ENCODE measurements around the gene RAX.

The RAX gene

DNA sequence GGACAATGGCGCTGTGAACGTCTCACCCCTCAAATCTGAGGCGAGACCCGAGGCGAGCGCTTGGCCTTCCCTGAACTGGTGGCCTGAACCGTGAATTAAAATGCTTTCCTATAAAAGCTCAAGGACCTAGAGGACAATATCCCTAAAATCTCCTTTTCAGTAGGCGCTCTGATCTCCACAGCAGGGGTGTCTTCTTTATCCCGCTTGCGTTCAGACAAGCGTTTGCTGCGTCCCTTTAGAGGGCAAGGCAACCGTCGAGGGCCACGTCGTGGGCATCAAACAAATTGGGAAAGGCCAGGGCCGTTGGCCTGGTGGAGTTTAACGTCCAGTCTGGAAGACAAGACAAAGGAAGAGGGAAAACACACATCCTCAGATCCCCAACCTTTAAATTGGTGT lies 1.3 kb upstream of the RAX start:
- TF ChIP-seq, protein P1, sequence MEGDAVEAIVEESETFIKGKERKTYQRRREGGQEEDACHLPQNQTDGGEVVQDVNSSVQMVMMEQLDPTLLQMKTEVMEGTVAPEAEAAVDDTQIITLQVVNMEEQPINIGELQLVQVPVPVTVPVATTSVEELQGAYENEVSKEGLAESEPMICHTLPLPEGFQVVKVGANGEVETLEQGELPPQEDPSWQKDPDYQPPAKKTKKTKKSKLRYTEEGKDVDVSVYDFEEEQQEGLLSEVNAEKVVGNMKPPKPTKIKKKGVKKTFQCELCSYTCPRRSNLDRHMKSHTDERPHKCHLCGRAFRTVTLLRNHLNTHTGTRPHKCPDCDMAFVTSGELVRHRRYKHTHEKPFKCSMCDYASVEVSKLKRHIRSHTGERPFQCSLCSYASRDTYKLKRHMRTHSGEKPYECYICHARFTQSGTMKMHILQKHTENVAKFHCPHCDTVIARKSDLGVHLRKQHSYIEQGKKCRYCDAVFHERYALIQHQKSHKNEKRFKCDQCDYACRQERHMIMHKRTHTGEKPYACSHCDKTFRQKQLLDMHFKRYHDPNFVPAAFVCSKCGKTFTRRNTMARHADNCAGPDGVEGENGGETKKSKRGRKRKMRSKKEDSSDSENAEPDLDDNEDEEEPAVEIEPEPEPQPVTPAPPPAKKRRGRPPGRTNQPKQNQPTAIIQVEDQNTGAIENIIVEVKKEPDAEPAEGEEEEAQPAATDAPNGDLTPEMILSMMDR (IDR thresholded peaks at IDR 0.05; ENCODE audit: low read depth, low read length): no peak
- H3K4me3 ChIP-seq (ENCODE audit: low read depth, low read length): no peak overlapping the region

DNA sequence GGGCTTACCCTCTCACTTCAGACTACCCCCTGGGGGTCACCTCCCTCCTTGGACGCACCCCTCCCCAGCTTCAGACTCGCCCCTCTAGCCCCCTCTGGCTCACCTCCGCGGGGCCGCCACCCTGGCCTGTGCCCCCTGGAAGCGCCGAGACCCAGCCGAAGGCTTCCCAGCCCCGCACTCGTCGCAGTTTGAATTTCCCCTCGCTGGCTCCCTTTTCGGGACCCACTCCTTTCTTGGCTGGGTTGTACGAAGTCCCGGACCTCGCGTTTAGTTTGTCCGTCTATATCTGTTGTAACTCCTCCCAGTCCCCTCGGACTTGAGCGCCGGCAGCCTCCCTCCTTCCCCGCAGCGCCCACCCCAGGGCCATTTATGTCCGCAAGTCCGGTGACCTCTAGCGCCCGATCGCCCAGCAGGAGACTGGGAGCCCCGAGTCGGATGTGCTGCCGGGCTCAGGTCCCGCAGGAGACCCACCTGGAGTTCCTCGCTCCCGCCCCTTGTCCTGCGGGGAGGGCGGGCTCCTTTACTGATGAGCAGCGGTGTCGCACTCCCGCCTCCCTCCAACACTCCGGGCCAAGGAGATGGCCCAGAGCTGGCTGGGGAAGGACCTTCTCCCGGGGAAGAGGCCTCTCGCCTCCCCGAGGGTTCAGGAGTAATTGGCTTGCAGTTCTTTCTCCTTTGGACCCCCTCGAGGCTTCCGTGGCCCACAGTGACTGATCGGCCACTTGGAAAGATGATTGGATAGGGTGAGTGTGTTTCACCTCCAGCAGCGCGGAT lies 692 bp upstream of the RAX start:
- H3K4me3 ChIP-seq (ENCODE audit: low read depth, low read length): no peak overlapping the region
- TF ChIP-seq, protein P1 (IDR thresholded peaks at IDR 0.05; ENCODE audit: low read depth, low read length): no peak

DNA sequence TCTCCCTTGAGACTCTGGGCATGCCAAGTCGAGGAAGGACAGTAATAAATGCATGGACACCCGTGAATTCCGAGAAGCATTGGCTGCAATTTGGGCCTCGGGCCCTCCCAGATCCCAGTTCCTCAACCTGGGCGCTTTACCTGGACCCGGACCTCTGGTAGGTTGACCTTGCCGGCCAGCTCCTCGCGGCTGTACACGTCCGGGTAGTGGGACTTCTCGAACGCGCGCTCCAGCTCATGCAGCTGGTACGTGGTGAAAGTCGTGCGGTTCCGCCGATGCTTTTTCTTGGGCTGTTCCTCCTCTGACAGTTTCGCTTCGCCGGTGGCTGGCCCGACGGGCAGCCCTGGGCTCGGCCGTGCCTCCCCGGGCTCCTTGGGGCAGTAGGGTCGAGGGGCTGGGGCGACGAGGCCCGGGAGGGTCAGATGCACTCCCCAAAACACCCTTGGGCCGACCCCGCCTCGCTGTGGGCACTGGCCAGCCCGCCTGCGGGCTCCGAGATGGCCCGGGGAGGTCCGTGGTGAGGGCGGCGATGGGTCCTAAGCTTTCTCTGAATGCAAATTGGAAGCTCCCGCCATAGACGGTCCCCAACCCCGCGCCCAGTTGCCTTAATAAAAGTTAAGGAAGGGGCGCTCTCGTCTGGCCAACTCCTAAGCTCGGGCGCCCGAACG lies 899 bp downstream of the RAX start:
- H3K4me3 ChIP-seq (ENCODE audit: low read depth, low read length): peak overlapping the region; percentile 29; the same call in 1 of the 2 replicates
- TF ChIP-seq, protein P1 (IDR thresholded peaks at IDR 0.05; ENCODE audit: low read depth, low read length): no peak

DNA sequence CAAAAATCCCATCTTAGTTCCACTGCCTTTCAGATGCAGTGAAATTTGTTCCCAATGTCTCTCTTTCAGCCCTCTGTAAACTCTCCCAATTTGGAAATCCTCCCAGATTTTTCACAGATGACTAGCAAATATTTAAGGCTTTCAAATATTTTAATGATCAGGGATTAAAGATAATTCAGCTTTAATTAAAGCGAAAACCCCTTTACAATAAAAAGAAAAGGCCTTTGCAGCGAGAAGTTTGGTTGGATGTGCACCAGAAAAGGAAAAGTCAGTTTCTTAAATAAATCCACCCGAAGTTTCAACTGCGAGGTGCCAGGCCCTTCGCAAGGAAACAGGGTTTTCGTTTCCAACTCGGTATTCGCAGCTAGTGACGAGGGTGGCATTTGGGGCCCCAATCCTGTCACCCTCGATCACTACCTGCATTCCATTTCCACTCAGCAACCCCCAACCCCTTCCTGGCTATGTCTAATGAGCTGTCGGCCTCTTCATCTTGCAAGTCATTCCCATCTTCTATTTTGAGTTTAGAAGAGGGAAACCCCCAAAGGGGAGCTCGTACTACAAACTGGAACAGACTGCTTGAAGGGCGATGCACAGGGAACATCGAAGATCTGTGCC lies 1.5 kb downstream of the RAX start:
- TF ChIP-seq, protein P1 (IDR thresholded peaks at IDR 0.05; ENCODE audit: low read depth, low read length): no peak
- no peak overlapping the region for H3K4me3 ChIP-seq (ENCODE audit: low read depth, low read length)

DNA sequence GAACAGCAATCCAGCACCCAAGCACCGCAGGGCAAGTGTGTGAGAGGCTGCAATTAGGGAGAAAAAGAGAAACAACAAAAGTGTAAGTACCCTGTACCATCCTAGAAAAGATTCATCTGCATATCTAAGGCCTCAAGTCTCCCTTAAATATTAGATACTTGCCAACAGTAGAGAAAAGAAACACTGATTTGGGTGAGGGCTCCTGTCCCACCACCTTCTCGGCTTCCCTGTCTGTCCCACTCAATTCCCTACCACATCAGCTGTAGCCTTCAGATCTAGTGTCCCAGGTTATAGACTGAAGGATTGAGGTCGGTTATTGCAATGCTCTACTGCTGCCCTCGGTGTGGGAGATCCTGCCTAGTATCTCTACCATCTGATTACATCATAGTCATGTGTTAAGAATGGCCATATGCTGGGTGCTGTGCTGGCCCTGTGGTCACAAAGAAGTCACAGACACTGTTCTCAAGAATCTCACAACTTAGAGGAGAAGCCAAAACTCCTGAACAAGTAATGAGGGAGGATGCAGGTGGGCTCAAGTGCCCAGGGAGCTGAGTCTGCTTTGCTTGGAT lies 2.5 kb downstream of the RAX start:
- no peak overlapping the region for H3K4me3 ChIP-seq (ENCODE audit: low read depth, low read length)
- TF ChIP-seq, protein P1 (IDR thresholded peaks at IDR 0.05; ENCODE audit: low read depth, low read length): no peak

DNA sequence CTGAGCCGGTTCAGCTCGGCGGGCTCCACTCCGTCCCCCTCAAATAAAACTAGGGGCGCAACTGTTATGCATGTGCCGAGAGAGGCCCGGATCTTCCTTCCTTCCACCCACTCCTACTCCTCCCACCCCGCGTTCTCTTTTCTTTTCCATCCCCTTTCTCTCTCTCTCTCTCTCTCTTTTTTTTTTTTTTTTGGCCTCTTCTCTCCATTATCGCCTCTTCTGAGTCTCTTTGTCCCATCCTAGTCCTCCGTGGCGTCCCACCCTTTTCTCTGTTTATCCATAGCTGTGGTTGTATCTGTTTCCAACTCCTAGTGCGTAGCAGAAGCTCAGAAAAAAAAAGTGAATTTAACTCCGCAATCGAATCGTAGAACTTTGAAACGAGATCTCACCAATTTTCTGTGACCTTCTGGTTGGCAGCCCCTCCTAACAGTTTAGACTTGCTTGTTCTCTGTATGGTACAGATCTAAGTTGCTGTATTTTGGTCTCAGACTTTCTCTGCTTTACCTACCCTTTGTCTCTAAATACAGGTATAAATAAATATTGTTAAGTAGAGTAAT lies 3.6 kb downstream of the RAX start:
- TF ChIP-seq, protein P1 (IDR thresholded peaks at IDR 0.05; ENCODE audit: low read depth, low read length): no peak
- no peak overlapping the region for H3K4me3 ChIP-seq (ENCODE audit: low read depth, low read length)
